Astrocyte (in vitro differentiated cells and primary cell): ENCODE measurements around the gene RPH3AL. TPM values are rescaled to one million over a fixed set of nuclear protein-coding genes. Genes with fewer than 3 reads are reported as not detected.

Experiments
- DNase-seq: peaks from one replicate; pipeline ENCODE4 v3.0.0-alpha.2; 2010; ENCODE audit warnings: low read depth
- FAIRE-seq: peaks from 2 replicates; lab custom pipeline; 2011; peaks lifted over from hg19 to GRCh38; lab: Jason Lieb, UNC
- H2AFZ ChIP-seq: 2 replicates; pipeline ENCODE4 v1.6.0; 2012; ENCODE audit warnings: low read depth, low read length, inconsistent platforms
- H3K27ac ChIP-seq: 2 replicates; pipeline ENCODE4 v1.5.1; 2011; ENCODE audit warnings: low read depth, low read length, inconsistent platforms
- H3K27me3 ChIP-seq: 2 replicates; pipeline ENCODE4 v1.6.0; 2011; ENCODE audit warnings: low read length, inconsistent platforms; ENCODE audit not compliant: insufficient read depth
- H3K36me3 ChIP-seq: 2 replicates; pipeline ENCODE4 v1.5.1; 2011; ENCODE audit warnings: low read length, inconsistent platforms; ENCODE audit not compliant: insufficient read depth
- H3K4me1 ChIP-seq: 2 replicates; pipeline ENCODE4 v1.5.1; 2011; ENCODE audit warnings: low read length, inconsistent platforms; ENCODE audit not compliant: insufficient read depth
- H3K4me2 ChIP-seq: 2 replicates; pipeline ENCODE4 v1.6.0; 2012; ENCODE audit warnings: low read length, inconsistent platforms
- H3K4me3 ChIP-seq: 2 replicates; pipeline ENCODE4 v1.5.1; 2011; ENCODE audit warnings: low read depth, mild to moderate bottlenecking, low read length, inconsistent platforms; ENCODE audit not compliant: insufficient read depth
- H3K79me2 ChIP-seq: 2 replicates; pipeline ENCODE4 v1.6.0; 2012; ENCODE audit warnings: mild to moderate bottlenecking, low read length, inconsistent platforms; ENCODE audit not compliant: insufficient read depth
- H3K9ac ChIP-seq: 2 replicates; pipeline ENCODE4 v1.6.0; 2012; ENCODE audit warnings: mild to moderate bottlenecking, low read length, inconsistent platforms
- H3K9me3 ChIP-seq: 2 replicates; pipeline ENCODE4 v1.5.1; 2012; ENCODE audit warnings: low read depth, mild to moderate bottlenecking, low read length, inconsistent platforms; ENCODE audit not compliant: insufficient read depth
- H4K20me1 ChIP-seq: 2 replicates; pipeline ENCODE4 v1.6.0; 2012; ENCODE audit warnings: low read length, inconsistent platforms; ENCODE audit not compliant: insufficient read depth
- H3K27ac Mint-ChIP-seq: one replicate; pipeline ENCODE4 v1.8.0; 2021; ENCODE audit warnings: mild to moderate bottlenecking, mixed read lengths; ENCODE audit not compliant: unreplicated experiment
- H3K27me3 Mint-ChIP-seq: one replicate; pipeline ENCODE4 v1.8.0; 2021; ENCODE audit warnings: low read depth, mixed read lengths; ENCODE audit not compliant: unreplicated experiment
- H3K36me3 Mint-ChIP-seq: one replicate; pipeline ENCODE4 v1.8.0; 2021; ENCODE audit warnings: low read depth, mixed read lengths; ENCODE audit not compliant: unreplicated experiment
- H3K4me1 Mint-ChIP-seq: one replicate; pipeline ENCODE4 v1.8.0; 2021; ENCODE audit warnings: low read depth, mixed read lengths; ENCODE audit not compliant: unreplicated experiment
- H3K4me3 Mint-ChIP-seq: one replicate; pipeline ENCODE4 v1.8.0; 2021; ENCODE audit warnings: mild to moderate bottlenecking, moderate library complexity, mixed read lengths; ENCODE audit not compliant: unreplicated experiment
- H3K9me3 Mint-ChIP-seq: one replicate; pipeline ENCODE4 v1.8.0; 2021; ENCODE audit warnings: mild to moderate bottlenecking, mixed read lengths; ENCODE audit not compliant: unreplicated experiment
- EZH2 ChIP-seq: IDR thresholded peaks from 2 replicates; pipeline ENCODE4 v1.6.1; 2012; ENCODE audit warnings: mild to moderate bottlenecking, low read length, inconsistent platforms; ENCODE audit not compliant: insufficient read depth
- total RNA-seq: library from RNA; stranded (reverse); gene quantifications from 2 replicates; pipeline ENCODE4 v1.2.1, GENCODE V29; 2021
- TF ChIP-seq, protein P1 (sequence below): IDR thresholded peaks from 2 replicates; pipeline ENCODE4 v1.5.1; 2011; ENCODE audit warnings: low read depth, mild to moderate bottlenecking, inconsistent platforms, low read length, moderate library complexity; ENCODE audit not compliant: insufficient read depth

Gene RPH3AL
- total RNA-seq, 1 donor from 2014 or later: 3.7 TPM

DNA sequence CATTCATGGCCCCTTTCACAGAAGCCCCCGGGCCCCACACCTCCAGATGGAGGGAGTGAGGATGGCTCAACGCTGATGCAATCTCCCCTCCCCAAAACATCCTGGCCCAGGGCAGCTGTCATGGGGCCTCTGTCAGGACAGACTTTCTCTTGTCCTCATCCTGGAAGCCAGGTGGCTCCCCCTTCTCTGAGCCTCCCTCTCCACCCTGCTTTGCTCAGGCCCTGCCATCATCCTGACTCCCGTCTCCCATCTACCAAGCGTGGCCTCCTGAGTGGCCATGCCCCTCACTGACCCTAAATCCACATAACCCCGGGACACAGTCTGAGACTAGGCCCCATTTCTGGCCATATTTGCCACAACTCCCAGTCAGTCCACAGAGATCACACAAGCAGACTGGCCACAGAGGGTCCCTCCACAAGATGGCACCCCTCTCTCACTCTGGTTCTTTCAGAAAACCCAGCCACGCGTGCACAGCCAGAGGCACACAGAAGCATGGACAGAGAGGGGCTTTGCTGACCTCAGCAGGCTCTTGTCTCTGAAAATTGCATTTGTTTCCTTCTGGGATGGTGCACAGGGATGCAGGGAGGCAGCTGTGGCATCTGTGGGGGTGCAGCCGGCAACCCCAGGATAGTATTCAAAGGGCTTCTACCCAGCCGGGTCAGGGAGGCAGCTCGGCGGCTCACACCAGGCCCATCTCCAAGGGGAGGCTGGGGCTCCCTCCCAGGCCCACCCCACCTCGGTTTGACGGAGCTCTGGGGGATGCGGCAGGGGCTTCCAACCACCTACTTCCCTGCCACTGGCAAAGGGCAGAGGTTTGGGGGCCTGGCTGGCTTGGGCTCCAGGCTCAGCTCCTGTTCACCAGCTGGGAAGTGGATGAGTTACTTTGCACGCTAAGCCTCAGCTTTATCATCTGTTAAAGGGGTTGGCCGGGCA, 188.0 kb downstream of the RPH3AL start:
- Histone ChIP-seq H3K4me1 (no peaks in the 10 kb centered on the region), H3K36me3 (no peaks in the 10 kb centered on the region), H3K9ac (no peak overlapping the region), H3K4me3 (no peak overlapping the region), H3K9me3 (no peaks in the 10 kb centered on the region), H3K4me2 (no peak overlapping the region), H2AFZ (no peak overlapping the region), H4K20me1 (no peaks in the 10 kb centered on the region), H3K27ac (no peak overlapping the region), H3K79me2 (no peaks in the 10 kb centered on the region), H3K27me3 (peaks cover 2% of the 10 kb centered on the region)
- H3K4me3 Mint-ChIP-seq: no peak overlapping the region
- no peak for TF ChIP-seq EZH2
- TF ChIP-seq, protein P1, sequence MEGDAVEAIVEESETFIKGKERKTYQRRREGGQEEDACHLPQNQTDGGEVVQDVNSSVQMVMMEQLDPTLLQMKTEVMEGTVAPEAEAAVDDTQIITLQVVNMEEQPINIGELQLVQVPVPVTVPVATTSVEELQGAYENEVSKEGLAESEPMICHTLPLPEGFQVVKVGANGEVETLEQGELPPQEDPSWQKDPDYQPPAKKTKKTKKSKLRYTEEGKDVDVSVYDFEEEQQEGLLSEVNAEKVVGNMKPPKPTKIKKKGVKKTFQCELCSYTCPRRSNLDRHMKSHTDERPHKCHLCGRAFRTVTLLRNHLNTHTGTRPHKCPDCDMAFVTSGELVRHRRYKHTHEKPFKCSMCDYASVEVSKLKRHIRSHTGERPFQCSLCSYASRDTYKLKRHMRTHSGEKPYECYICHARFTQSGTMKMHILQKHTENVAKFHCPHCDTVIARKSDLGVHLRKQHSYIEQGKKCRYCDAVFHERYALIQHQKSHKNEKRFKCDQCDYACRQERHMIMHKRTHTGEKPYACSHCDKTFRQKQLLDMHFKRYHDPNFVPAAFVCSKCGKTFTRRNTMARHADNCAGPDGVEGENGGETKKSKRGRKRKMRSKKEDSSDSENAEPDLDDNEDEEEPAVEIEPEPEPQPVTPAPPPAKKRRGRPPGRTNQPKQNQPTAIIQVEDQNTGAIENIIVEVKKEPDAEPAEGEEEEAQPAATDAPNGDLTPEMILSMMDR: peak; percentile 31
- peaks cover 29% of the 10 kb centered on the region for H3K27me3 Mint-ChIP-seq
- DNase-seq: peak; percentile 37
- no peaks in the 10 kb centered on the region for H3K36me3 Mint-ChIP-seq
- no peaks in the 10 kb centered on the region for H3K4me1 Mint-ChIP-seq
- H3K9me3 Mint-ChIP-seq: peaks cover 2% of the 10 kb centered on the region
- H3K27ac Mint-ChIP-seq: no peak overlapping the region
- FAIRE-seq: no peak

DNA sequence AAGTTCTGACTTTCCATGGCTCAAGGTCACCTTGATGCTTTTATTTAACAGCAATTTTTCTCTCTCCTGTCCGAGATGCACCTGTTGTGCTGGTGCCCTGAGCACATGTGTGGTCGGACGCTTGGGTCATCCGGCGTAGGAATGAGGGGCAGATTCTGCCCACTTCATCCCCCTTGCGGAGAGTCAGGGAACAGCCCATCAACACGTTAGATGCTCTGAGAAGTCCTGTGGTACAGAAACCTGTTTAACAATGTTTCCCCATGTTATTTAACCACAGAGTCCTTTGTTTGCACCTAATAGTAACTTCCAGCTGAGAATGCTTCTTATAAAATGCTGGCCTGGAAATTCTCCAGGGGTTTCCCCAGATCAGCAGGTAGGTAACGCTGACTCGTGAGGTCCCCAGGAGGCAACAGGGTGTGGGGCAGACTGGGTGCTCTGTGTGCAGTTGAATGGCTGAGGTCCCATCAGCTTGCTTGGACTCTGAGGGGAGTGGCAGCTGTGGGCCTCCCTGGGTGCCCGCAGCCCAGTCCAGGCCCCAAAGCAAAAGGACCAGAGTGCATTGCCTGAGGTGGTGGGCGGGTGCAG, 189.0 kb downstream of the RPH3AL start:
- Histone ChIP-seq H3K27ac (no peak overlapping the region), H2AFZ (no peak overlapping the region), H3K79me2 (no peaks in the 10 kb centered on the region), H3K4me2 (no peak overlapping the region), H3K4me3 (no peak overlapping the region), H3K9me3 (no peaks in the 10 kb centered on the region), H4K20me1 (no peaks in the 10 kb centered on the region), H3K4me1 (no peaks in the 10 kb centered on the region), H3K27me3 (peaks cover 2% of the 10 kb centered on the region), H3K36me3 (no peaks in the 10 kb centered on the region), H3K9ac (no peak overlapping the region)
- Mint-ChIP-seq H3K4me1 (no peaks in the 10 kb centered on the region), H3K27me3 (peaks cover 21% of the 10 kb centered on the region), H3K4me3 (no peak overlapping the region), H3K27ac (no peak overlapping the region), H3K36me3 (no peaks in the 10 kb centered on the region), H3K9me3 (no peaks in the 10 kb centered on the region)
- no peak for TF ChIP-seq EZH2
- TF ChIP-seq, protein P1: peak; percentile 8
- FAIRE-seq (no peak), DNase-seq (no peak)
